Gastrocnemius medialis (tissue), 4 donors: ENCODE results near the gene MRPL43.

Source experiments
- POLR2A ChIP-seq, 2 donors: fragments of 450-650 bp; IDR thresholded peaks; one replicate each; pipeline ENCODE4 v1.6.1; 2017; ENCODE audit warnings: antibody characterized with exemption in 2 of 2, mild to moderate bottlenecking in 2 of 2, moderate library complexity in 2 of 2
- TF ChIP-seq, protein P1 (sequence below), 5 experiments: fragments of 450-650 bp in 3 of 5; fragments of 200-600 bp in 2 of 5; sonication (generic) in 2 of 5; IDR thresholded peaks in 4 of 5; conservative IDR thresholded peaks in 1 of 5; 1 replicate in 4 of 5; 2 replicates in 1 of 5; pipeline ENCODE4 v1.5.1; 2016 to 2019; ENCODE audit warnings: antibody characterized with exemption in 5 of 5, mild to moderate bottlenecking in 3 of 5, moderate library complexity in 3 of 5

DNA sequence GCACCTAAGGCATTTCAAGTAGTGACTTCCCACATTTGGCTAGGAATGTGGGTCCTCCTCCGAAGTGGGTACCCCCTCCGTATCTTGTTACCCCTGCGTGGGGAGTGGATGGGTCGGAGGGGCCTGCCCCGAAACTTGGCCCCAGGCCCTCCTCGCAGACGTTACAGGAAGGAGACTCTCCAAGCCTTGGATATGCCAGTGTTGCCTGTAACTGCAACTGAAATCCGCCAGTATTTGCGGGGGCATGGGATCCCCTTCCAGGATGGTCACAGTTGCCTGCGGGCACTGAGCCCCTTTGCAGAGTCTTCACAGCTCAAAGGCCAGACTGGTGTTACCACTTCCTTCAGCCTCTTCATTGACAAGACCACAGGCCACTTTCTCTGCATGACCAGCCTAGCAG, 869 bp upstream of the MRPL43 start:
- TF ChIP-seq POLR2A (IDR thresholded peaks at IDR 0.05): no peak
- TF ChIP-seq, protein P1, sequence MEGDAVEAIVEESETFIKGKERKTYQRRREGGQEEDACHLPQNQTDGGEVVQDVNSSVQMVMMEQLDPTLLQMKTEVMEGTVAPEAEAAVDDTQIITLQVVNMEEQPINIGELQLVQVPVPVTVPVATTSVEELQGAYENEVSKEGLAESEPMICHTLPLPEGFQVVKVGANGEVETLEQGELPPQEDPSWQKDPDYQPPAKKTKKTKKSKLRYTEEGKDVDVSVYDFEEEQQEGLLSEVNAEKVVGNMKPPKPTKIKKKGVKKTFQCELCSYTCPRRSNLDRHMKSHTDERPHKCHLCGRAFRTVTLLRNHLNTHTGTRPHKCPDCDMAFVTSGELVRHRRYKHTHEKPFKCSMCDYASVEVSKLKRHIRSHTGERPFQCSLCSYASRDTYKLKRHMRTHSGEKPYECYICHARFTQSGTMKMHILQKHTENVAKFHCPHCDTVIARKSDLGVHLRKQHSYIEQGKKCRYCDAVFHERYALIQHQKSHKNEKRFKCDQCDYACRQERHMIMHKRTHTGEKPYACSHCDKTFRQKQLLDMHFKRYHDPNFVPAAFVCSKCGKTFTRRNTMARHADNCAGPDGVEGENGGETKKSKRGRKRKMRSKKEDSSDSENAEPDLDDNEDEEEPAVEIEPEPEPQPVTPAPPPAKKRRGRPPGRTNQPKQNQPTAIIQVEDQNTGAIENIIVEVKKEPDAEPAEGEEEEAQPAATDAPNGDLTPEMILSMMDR (IDR thresholded peaks at IDR 0.05 in 4 of 5, conservative IDR thresholded peaks at IDR 0.05 in 1 of 5): no peak
